Kidney (tissue), 14 donors: ENCODE measurements around the gene PATZ1. TPM values are rescaled to one million over a fixed set of nuclear protein-coding genes. Genes with fewer than 3 reads are reported as not detected.

Experiments
- DNase-seq, 5 donors: peaks; one replicate each; pipeline ENCODE4 v3.0.0-alpha.2; 2013 to 2020
- FAIRE-seq: peaks from 2 replicates; lab custom pipeline; 2012; peaks lifted over from hg19 to GRCh38; lab: Jason Lieb, UNC
- H3K27ac ChIP-seq, 2 donors: one replicate each; pipeline ENCODE4 v1.7.0; 2013; ENCODE audit warnings: low read depth in 2 of 2, low read length in 2 of 2, inconsistent platforms in 1 of 2
- H3K27me3 ChIP-seq: one replicate; pipeline ENCODE4 v1.7.1; 2013; ENCODE audit warnings: low read length, inconsistent platforms; ENCODE audit not compliant: control insufficient read depth, insufficient read depth
- H3K36me3 ChIP-seq, 3 donors: one replicate each; pipeline versions ENCODE4 v1.7.0 to v1.7.1; 2013; ENCODE audit warnings: low read length in 3 of 3, control low read depth in 1 of 3, inconsistent platforms in 1 of 3; ENCODE audit not compliant: insufficient read depth in 3 of 3, control insufficient read depth in 2 of 3
- H3K4me1 ChIP-seq, 3 donors: one replicate each; pipeline versions ENCODE4 v1.7.0 to v1.7.1; 2013; ENCODE audit warnings: low read length in 3 of 3, inconsistent platforms in 1 of 3, low read depth in 1 of 3; ENCODE audit not compliant: control insufficient read depth in 2 of 3, insufficient read depth in 2 of 3
- H3K4me3 ChIP-seq, 3 donors: one replicate each; pipeline versions ENCODE4 v1.7.0 to v1.8.1; 2013; ENCODE audit warnings: low read length in 3 of 3, control low read depth in 1 of 3, inconsistent platforms in 1 of 3
- H3K9ac ChIP-seq, 3 donors: one replicate each; pipeline versions ENCODE4 v1.7.0 to v1.7.1; 2013; ENCODE audit warnings: low read length in 3 of 3, control low read depth in 1 of 3, inconsistent platforms in 1 of 3
- H3K9me3 ChIP-seq, 3 donors: one replicate each; pipeline versions ENCODE4 v1.7.0 to v1.7.1; 2013; ENCODE audit warnings: low read length in 3 of 3, control low read depth in 1 of 3, inconsistent platforms in 1 of 3; ENCODE audit not compliant: control insufficient read depth in 2 of 3, insufficient read depth in 1 of 3
- intact Hi-C: fragments of 100-400 bp; cut with DNase I; formaldehyde crosslinking; loops from one replicate; pipeline ENCODE4 v1.11.1; 2022
- polyA plus RNA-seq: library from polyadenylated mRNA; stranded (reverse); fragments of 350-450 nt; fragmentation: Illumina TruSeq; extraction: RNeasy Lipid Tissue Mini Kit (QIAGEN cat#74804); gene quantifications from one replicate; pipeline ENCODE4 v1.2.3, GENCODE V29; 2014; ENCODE audit warnings: low read depth, low replicate concordance; ENCODE audit not compliant: insufficient read depth
- total RNA-seq: library from RNA; stranded (reverse); fragmentation: NEBNext Ultra II Directional; extraction: Animal tissue kit (Norgen Biotek cat#: 25700); gene quantifications from one replicate; pipeline ENCODE4 v1.2.1, GENCODE V29; 2021
- TF ChIP-seq, protein P1 (sequence below): IDR thresholded peaks from 3 replicates; pipeline ENCODE4 v1.5.1; 2012; ENCODE audit warnings: mild to moderate bottlenecking, moderate library complexity, borderline replicate concordance; ENCODE audit not compliant: insufficient read depth; ENCODE audit errors: extremely low read depth
- donor health status: control.
- donor health status: control.
- donor health status: control.
- donor health status: control.
- donor health status: control.
- donor health status: DM: yes; HTN: yes; CAD: no.
- donor health status: Normal renal cell carcinoma (clear cell type).

PATZ1 gene
- total and polyA plus RNA-seq, 2 donors from 2014 or later = 33.3 to 40.9 TPM

DNA sequence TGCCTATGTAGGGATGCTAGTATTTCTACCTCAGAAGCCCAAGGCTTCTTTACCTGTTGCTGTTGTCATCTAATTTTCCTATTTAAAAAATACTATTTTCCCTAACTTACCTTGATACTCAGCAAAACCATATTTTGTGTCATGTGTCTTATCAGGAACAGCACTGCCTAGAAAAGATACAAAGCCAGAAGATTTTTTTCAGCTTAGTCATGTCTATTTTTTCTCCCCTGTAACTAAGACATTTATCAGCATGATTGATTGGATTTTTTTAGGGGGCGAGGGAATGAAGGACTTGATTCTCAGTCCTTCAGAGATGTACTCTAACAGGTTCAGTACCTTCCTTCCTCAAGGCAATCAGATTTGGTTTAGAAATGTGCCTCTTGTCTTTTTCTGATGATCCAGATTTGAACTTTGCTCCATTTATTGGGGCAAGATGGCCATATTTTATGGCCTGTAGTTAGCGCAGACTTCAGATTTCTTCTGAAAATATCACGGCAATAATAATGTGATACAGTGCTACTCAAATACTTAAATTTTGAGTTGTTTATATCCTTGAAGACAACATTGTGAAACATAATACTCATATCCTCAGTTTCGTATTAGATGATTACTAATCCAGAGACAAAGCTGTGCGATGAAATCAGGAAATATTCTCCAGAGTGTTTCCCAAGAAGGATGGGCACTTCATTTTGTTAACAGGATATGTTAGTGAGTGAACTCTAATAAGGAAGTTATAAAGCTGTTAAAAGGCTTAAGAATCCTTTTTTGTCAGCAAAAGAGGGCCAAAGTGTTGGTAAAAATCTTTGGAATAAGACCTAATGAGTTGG, 50.1 kb downstream of the PATZ1 start:
- Histone ChIP-seq H3K27me3 (no peaks in the 10 kb centered on the region), H3K4me1 (peaks cover 0 to 12% (median 7%) of the 10 kb centered on the region in 3 donors), H3K36me3 (no peaks in the 10 kb centered on the region), H3K9me3 (no peaks in the 10 kb centered on the region), H3K4me3 (no peak overlapping the region), H3K9ac (no peak overlapping the region), H3K27ac (peak overlapping the region; percentile 9 to 88)
- DNase-seq (no peak), FAIRE-seq (no peak)
- TF ChIP-seq, protein P1, sequence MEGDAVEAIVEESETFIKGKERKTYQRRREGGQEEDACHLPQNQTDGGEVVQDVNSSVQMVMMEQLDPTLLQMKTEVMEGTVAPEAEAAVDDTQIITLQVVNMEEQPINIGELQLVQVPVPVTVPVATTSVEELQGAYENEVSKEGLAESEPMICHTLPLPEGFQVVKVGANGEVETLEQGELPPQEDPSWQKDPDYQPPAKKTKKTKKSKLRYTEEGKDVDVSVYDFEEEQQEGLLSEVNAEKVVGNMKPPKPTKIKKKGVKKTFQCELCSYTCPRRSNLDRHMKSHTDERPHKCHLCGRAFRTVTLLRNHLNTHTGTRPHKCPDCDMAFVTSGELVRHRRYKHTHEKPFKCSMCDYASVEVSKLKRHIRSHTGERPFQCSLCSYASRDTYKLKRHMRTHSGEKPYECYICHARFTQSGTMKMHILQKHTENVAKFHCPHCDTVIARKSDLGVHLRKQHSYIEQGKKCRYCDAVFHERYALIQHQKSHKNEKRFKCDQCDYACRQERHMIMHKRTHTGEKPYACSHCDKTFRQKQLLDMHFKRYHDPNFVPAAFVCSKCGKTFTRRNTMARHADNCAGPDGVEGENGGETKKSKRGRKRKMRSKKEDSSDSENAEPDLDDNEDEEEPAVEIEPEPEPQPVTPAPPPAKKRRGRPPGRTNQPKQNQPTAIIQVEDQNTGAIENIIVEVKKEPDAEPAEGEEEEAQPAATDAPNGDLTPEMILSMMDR = no peak
- intact Hi-C loops = no loop called here

DNA sequence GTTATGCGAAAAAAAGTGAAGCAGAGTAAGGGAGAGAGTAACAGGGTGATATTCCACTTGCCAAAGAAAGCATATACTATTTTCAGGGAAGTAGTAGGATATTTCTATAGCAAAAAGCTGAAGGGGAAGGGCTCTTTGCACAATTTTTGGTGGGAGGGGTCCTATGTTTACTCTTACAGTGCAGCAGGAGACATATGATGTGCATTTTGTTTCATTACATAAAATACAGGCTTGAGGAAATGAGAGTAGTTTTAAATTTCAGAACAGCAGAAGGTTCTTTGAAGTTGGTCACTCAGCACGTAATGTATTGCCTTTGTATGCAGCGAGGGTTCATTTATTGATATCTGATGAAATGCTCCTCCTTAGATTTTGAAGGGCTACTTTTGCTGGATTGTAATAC, 50.8 kb downstream of the PATZ1 start:
- H3K27ac ChIP-seq = peak overlapping the region in 1 of 2 donors; percentile 88
- no peaks in the 10 kb centered on the region for H3K36me3 ChIP-seq
- peaks cover 0 to 10% (median 7%) of the 10 kb centered on the region in 3 donors for H3K4me1 ChIP-seq
- intact Hi-C loops = no loop called here
- no peak overlapping the region for H3K9ac ChIP-seq
- TF ChIP-seq, protein P1 = no peak
- no peaks in the 10 kb centered on the region for H3K9me3 ChIP-seq
- FAIRE-seq (no peak), DNase-seq (no peak)
- no peaks in the 10 kb centered on the region for H3K27me3 ChIP-seq
- no peak overlapping the region for H3K4me3 ChIP-seq

DNA sequence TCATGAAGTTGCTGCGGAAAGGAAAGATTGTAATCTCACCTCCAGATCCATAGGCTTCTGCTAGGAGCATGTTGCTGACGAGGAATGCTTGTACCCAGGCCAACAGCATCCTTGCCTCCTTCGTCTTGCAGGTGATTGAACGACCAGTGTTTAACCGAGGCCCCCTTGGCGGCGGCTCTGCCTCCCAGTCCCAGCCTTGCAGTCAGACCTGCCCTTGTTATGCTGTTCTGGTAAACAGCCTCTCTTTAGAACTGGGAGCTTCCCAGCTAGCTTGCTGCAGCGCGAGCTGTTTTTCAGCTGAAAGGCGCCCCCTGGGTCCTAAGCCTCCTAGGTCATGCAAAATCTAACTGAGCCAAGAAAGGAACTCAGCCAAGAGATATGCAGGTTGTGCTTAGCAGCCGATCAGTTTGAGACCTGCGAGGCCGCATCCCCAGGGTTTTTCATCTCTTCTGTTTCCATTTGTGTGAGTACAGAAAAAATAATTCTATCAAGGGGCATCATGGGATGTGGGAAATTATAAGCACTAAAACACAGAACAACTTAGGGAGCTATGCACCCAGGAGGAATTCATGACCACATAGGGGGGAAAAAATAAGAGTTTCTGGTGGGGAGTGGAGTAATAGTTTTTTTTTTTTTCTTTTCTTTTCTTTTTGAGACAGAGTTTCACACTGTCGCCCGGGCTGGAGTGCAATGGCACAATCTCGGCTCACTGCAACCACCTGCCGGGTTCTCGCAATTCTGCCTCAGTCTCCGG, 53.7 kb downstream of the PATZ1 start, which contains the start of gene PIK3IP1:
Gene PIK3IP1 (minus strand): TSS at position 253 of the 754 bp plus-strand sequence. CDS start 144 bp downstream, at position 109.
- TF ChIP-seq, protein P1 = peak; percentile 63
- Histone ChIP-seq H3K9me3 (no peaks in the 10 kb centered on the region), H3K27ac (peak within 1 kb of the TSS; percentile 90 to 96), H3K4me3 (peak within 1 kb of the TSS; percentile 84 to 99 (median 87)), H3K9ac (peak within 1 kb of the TSS; percentile 77 to 94 (median 92)), H3K4me1 (peaks cover 0 to 22% (median 13%) of the 10 kb centered on the region in 3 donors), H3K27me3 (no peaks in the 10 kb centered on the region), H3K36me3 (peaks cover 0 to 11% (median 3%) of the 10 kb centered on the region in 3 donors)
- DNase-seq = peak; percentile 82 to 94 (median 91)
- intact Hi-C loops = no loop called here
- FAIRE-seq = no peak
